C4-2B (cell line): ENCODE data around the gene TPCN2.

Experiments used
- H3K27ac ChIP-seq: fragments of 450-650 bp; 2 replicates; pipeline ENCODE4 v1.5.1; 2017
- ZFX ChIP-seq: fragments of 450-650 bp; IDR thresholded peaks from 2 replicates; pipeline ENCODE4 v1.6.1; 2017
- TF ChIP-seq, protein P1 (sequence below): fragments of 450-650 bp; conservative IDR thresholded peaks from 2 replicates; pipeline ENCODE4 v1.5.1; 2017; ENCODE audit warnings: mild to moderate bottlenecking

Gene TPCN2

DNA sequence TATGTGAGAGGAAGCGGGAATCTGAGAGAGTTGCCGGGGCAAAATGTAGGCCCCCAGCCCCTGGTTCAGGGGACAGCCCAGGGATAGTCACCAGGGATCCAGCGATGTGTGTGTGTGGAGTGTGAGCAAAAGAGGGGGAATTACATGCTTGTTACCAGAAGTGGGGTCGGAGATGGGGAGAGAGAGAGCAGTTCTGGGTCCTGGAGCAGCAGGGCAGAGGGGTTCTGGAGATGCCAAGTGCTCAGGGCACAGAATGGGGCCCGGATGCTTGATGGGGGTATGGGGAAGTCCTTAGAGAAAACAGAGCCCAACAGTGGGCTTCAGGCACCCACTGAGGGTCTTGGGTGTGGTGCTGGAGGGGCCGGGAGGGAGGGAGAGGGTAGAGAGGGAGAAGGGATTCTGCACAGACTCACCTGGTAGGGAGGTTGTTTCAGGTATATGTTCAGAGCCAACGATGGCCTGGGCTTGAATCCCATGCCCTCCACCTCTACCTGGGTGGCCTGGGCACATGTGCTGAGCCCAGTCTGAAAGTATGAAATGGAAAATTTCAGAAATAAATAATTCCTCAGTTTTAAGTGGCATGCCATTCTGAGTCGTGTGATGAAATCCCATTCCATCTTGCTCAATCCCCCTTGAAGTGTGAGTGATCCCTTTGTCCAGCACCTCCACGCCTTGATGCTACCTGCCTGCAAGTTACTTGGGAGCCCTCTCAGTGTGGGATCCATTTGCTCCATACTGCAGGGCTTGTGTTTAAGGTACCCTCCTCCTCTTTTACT, 119.4 kb downstream of the TPCN2 start:
- H3K27ac ChIP-seq = no peak overlapping the region
- TF ChIP-seq, protein P1, sequence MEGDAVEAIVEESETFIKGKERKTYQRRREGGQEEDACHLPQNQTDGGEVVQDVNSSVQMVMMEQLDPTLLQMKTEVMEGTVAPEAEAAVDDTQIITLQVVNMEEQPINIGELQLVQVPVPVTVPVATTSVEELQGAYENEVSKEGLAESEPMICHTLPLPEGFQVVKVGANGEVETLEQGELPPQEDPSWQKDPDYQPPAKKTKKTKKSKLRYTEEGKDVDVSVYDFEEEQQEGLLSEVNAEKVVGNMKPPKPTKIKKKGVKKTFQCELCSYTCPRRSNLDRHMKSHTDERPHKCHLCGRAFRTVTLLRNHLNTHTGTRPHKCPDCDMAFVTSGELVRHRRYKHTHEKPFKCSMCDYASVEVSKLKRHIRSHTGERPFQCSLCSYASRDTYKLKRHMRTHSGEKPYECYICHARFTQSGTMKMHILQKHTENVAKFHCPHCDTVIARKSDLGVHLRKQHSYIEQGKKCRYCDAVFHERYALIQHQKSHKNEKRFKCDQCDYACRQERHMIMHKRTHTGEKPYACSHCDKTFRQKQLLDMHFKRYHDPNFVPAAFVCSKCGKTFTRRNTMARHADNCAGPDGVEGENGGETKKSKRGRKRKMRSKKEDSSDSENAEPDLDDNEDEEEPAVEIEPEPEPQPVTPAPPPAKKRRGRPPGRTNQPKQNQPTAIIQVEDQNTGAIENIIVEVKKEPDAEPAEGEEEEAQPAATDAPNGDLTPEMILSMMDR = no peak
- no peak for TF ChIP-seq ZFX

DNA sequence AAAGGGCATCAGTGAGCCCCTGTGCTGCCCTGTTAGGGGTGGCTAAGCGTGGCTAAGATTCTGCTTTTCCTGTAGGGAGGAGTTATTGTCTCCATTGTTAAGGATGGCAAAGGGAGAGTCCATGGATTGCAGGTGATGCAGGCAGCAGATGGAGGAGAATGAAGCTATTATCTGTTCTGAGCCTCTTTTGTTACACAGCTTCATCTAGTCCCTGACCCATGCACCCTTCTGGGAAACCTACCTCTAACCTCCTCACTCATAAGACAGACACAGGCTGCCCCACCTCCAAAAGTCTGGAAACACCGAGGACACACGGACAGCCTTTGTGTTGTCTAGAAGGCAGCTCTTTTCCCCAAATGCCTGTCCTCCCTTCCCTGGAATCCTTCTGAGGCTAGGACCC, 120.7 kb downstream of the TPCN2 start:
- TF ChIP-seq, protein P1 = no peak
- TF ChIP-seq ZFX = no peak
- H3K27ac ChIP-seq = no peak overlapping the region

DNA sequence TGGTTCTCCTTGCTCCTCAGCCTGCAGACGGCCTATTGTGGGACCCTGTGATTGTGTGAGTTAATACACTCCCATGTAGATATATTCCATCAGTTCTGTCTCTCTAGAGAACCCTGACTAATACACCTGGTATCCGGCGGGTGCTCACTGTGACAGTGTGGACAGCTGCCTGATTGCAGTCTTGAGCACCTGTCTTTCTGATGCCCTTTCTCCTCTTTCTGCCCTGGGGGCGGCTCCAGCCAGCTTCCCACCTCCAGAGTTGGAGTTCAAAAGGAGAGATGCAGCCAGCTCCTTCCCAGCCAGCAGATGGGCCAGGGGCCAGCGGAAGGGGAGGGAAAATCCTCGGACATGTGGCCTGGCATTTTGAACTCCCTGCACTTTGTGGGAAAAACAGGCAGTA, 122.0 kb downstream of the TPCN2 start:
- TF ChIP-seq ZFX = no peak
- TF ChIP-seq, protein P1 = no peak
- no peak overlapping the region for H3K27ac ChIP-seq

DNA sequence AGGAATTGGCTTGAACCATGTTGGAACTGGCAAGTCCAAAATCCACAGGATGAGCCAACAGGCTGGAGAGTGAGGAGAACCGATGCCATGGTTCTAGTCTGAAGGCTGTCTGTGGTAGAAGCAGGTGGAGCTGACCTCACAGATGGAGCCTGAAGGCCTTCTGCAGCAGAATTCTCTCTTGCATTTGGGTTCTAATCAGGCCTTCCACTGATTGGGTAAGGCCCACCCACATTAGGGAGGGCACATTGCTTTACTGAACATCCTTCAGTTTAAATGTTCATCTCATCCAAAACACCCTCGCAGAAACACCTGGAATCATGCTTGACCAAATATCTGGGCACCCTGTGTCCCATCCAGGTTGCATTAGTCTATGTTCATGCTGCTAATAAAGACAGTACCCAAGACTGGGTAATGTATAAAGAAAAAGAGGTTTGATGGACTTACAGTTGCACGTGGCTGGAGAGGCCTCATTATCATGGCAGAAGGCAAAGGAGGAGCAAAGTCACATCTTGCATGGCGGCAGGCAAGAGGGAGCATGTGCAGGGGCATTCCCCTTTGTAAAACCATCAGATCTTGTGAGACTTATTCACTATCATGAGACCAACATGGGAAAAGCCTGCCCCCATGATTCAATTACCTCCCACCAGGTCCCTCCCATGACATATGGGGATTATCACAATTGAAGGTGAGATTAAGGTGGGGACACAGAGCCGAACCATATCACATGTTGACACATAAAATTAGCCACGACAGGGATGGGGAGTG, 122.9 kb downstream of the TPCN2 start:
- no peak for TF ChIP-seq ZFX
- TF ChIP-seq, protein P1 = no peak
- H3K27ac ChIP-seq = no peak overlapping the region

DNA sequence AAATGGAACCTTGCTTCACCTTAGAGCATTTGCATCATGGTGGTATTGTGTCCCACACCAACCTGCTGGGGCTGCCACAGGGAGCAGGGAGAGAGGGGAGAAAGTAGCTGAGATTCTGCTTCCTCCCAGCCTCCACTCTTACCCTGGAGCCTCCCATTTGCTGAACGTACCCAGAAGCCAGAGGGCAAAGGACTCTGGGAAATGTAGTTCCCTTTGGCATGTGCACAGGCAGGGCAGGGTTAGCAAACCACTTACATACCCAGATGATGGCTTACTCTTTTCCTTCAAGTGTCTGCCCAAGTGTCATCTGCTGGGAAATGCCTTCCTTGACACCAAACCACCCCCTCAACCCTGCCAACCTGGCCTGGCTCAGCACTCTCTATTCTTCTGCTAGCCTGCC, 123.9 kb downstream of the TPCN2 start:
- no peak overlapping the region for H3K27ac ChIP-seq
- TF ChIP-seq, protein P1 = no peak
- TF ChIP-seq ZFX = no peak

DNA sequence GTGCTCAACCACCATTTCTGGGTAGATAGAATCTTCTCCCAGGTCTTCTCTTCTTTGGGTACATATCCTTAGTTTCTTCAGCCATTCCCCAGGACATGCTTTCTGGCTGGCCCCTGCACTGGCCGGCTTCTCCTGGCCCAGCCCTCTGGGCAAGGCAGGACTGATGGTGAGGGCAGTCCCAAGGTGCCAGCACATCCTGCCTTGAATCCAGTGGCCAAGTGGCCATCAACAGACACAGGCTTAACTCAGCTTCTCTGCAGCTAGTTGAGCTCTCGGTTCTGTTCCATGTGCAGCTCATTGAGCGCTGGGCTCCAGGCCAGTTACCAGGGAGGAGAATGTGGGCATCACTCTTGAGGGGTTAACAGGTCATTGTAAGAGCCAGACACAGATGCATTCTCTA, 124.6 kb downstream of the TPCN2 start:
- H3K27ac ChIP-seq = no peak overlapping the region
- TF ChIP-seq ZFX = no peak
- TF ChIP-seq, protein P1 = no peak

DNA sequence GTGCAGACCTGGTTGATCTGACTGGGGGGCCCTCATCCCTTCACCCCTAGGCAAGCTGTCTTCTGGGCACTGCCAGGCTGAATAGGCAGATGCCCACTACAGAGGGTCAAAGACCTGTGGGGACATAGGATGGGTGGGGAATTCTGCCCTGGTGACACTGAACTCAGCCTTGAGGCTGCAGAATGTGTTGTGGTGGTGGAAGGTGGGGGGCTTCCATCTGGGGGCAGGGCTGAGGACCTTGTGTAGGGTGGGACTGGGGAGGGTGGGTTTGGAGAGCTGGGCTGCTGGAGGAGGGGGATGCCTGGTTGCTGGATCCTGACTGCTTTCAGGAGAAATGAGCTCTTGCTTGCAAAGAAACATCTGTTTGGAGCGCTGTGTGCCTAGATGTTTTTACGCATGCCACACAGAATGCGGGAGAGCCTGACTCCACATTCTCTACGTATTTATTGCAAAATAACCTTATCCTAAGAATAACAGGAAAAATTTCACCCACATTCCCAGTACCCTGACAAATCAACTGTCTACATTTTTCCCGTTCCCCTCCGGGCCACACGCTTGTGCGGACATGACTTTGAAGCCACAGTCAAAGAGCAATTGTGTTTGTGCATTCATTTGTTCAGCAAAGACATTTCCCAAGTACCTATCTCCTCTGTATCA, 125.3 kb downstream of the TPCN2 start:
- no peak overlapping the region for H3K27ac ChIP-seq
- TF ChIP-seq, protein P1 = no peak
- TF ChIP-seq ZFX = no peak
